ENCODE results near the gene ZNF175.

ZNF175 gene

GRCh38 chr19:51570962-51571575 is at the start of gene ZNF175:
TSS of gene ZNF175 (plus strand) at chr19:51571283. CDS start at chr19:51573330, 2,047 bp downstream.
- H3K4me3 ChIP-seq (ENCODE audit: low read depth in 1 of 2, low read length in 2 of 2): peak within 1 kb of the TSS; percentile 89 to 91
- peak within 1 kb of the TSS; percentile 39 for H3K9ac ChIP-seq (ENCODE audit: low read length)
- peaks cover 10% of the 10 kb centered on the region for H3K36me3 ChIP-seq (ENCODE audit: insufficient read depth, low read length)
- peak within 1 kb of the TSS; percentile 78 for H3K27ac ChIP-seq (ENCODE audit: low read depth, low read length)
- H3K9me3 ChIP-seq (ENCODE audit: low read length): no peaks in the 10 kb centered on the region
- H3K27me3 ChIP-seq (ENCODE audit: control insufficient read depth in 1 of 2, insufficient read depth in 2 of 2, low read length in 2 of 2): no peaks in the 10 kb centered on the region
- H3K4me1 ChIP-seq (ENCODE audit: insufficient read depth, low read length): peaks cover 20% of the 10 kb centered on the region

- Histone ChIP-seq H3K27ac (ENCODE audit: low read depth, low read length) (no peak overlapping the region), H3K9me3 (ENCODE audit: low read length) (no peaks in the 10 kb centered on the region), H3K36me3 (ENCODE audit: insufficient read depth, low read length) (no peaks in the 10 kb centered on the region), H3K27me3 (ENCODE audit: control insufficient read depth in 1 of 2, insufficient read depth in 2 of 2, low read length in 2 of 2) (no peaks in the 10 kb centered on the region), H3K9ac (ENCODE audit: low read length) (no peak overlapping the region), H3K4me1 (ENCODE audit: insufficient read depth, low read length) (no peaks in the 10 kb centered on the region), H3K4me3 (ENCODE audit: low read depth in 1 of 2, low read length in 2 of 2) (no peak overlapping the region)
These were observed 49.7 kb upstream of the ZNF175 start for GRCh38 chr19:51521357-51521756.

GRCh38 chr19:51521781-51522180 is 49.3 kb upstream of the ZNF175 start:
- Histone ChIP-seq H3K27ac (ENCODE audit: low read depth, low read length) (no peak overlapping the region), H3K36me3 (ENCODE audit: insufficient read depth, low read length) (no peaks in the 10 kb centered on the region), H3K27me3 (ENCODE audit: control insufficient read depth in 1 of 2, insufficient read depth in 2 of 2, low read length in 2 of 2) (no peaks in the 10 kb centered on the region), H3K4me1 (ENCODE audit: insufficient read depth, low read length) (no peaks in the 10 kb centered on the region), H3K9ac (ENCODE audit: low read length) (no peak overlapping the region), H3K9me3 (ENCODE audit: low read length) (no peaks in the 10 kb centered on the region), H3K4me3 (ENCODE audit: low read depth in 1 of 2, low read length in 2 of 2) (no peak overlapping the region)

- Histone ChIP-seq H3K9ac (ENCODE audit: low read length) (no peak overlapping the region), H3K4me1 (ENCODE audit: insufficient read depth, low read length) (no peaks in the 10 kb centered on the region), H3K36me3 (ENCODE audit: insufficient read depth, low read length) (no peaks in the 10 kb centered on the region), H3K4me3 (ENCODE audit: low read depth in 1 of 2, low read length in 2 of 2) (no peak overlapping the region), H3K9me3 (ENCODE audit: low read length) (no peaks in the 10 kb centered on the region), H3K27me3 (ENCODE audit: control insufficient read depth in 1 of 2, insufficient read depth in 2 of 2, low read length in 2 of 2) (peaks cover 0 to 3% of the 10 kb centered on the region in 2 donors), H3K27ac (ENCODE audit: low read depth, low read length) (no peak overlapping the region)
These were observed 46.3 kb upstream of the ZNF175 start for GRCh38 chr19:51524666-51525264.

GRCh38 chr19:51525651-51526050 is 45.4 kb upstream of the ZNF175 start:
- Histone ChIP-seq H3K27me3 (ENCODE audit: control insufficient read depth in 1 of 2, insufficient read depth in 2 of 2, low read length in 2 of 2) (peaks cover 0 to 3% of the 10 kb centered on the region in 2 donors), H3K36me3 (ENCODE audit: insufficient read depth, low read length) (no peaks in the 10 kb centered on the region), H3K9me3 (ENCODE audit: low read length) (no peaks in the 10 kb centered on the region), H3K4me3 (ENCODE audit: low read depth in 1 of 2, low read length in 2 of 2) (no peak overlapping the region), H3K4me1 (ENCODE audit: insufficient read depth, low read length) (no peaks in the 10 kb centered on the region), H3K9ac (ENCODE audit: low read length) (no peak overlapping the region), H3K27ac (ENCODE audit: low read depth, low read length) (no peak overlapping the region)

GRCh38 chr19:51529301-51529700 is 41.8 kb upstream of the ZNF175 start:
- no peak overlapping the region for H3K9ac ChIP-seq (ENCODE audit: low read length)
- peaks cover 0 to 3% of the 10 kb centered on the region in 2 donors for H3K27me3 ChIP-seq (ENCODE audit: control insufficient read depth in 1 of 2, insufficient read depth in 2 of 2, low read length in 2 of 2)
- no peak overlapping the region for H3K27ac ChIP-seq (ENCODE audit: low read depth, low read length)
- H3K9me3 ChIP-seq (ENCODE audit: low read length): no peaks in the 10 kb centered on the region
- no peak overlapping the region for H3K4me3 ChIP-seq (ENCODE audit: low read depth in 1 of 2, low read length in 2 of 2)
- no peaks in the 10 kb centered on the region for H3K4me1 ChIP-seq (ENCODE audit: insufficient read depth, low read length)
- no peaks in the 10 kb centered on the region for H3K36me3 ChIP-seq (ENCODE audit: insufficient read depth, low read length)

GRCh38 chr19:51530616-51531015 is 40.5 kb upstream of the ZNF175 start:
- H3K27ac ChIP-seq (ENCODE audit: low read depth, low read length): no peak overlapping the region
- no peaks in the 10 kb centered on the region for H3K9me3 ChIP-seq (ENCODE audit: low read length)
- no peaks in the 10 kb centered on the region for H3K36me3 ChIP-seq (ENCODE audit: insufficient read depth, low read length)
- no peak overlapping the region for H3K4me3 ChIP-seq (ENCODE audit: low read depth in 1 of 2, low read length in 2 of 2)
- H3K27me3 ChIP-seq (ENCODE audit: control insufficient read depth in 1 of 2, insufficient read depth in 2 of 2, low read length in 2 of 2): peaks cover 0 to 3% of the 10 kb centered on the region in 2 donors
- no peaks in the 10 kb centered on the region for H3K4me1 ChIP-seq (ENCODE audit: insufficient read depth, low read length)
- no peak overlapping the region for H3K9ac ChIP-seq (ENCODE audit: low read length)

GRCh38 chr19:51531349-51532315 is 39.5 kb upstream of the ZNF175 start, which contains the start of gene SIGLEC6:
TSS of gene SIGLEC6 (minus strand) at chr19:51531670. CDS start at chr19:51531648, 22 bp downstream.
- Histone ChIP-seq H3K4me3 (ENCODE audit: low read depth in 1 of 2, low read length in 2 of 2) (no peak within 1 kb of the TSS), H3K36me3 (ENCODE audit: insufficient read depth, low read length) (no peaks in the 10 kb centered on the region), H3K27me3 (ENCODE audit: control insufficient read depth in 1 of 2, insufficient read depth in 2 of 2, low read length in 2 of 2) (peaks cover 0 to 3% of the 10 kb centered on the region in 2 donors), H3K9me3 (ENCODE audit: low read length) (no peaks in the 10 kb centered on the region), H3K27ac (ENCODE audit: low read depth, low read length) (no peak within 1 kb of the TSS), H3K9ac (ENCODE audit: low read length) (no peak within 1 kb of the TSS), H3K4me1 (ENCODE audit: insufficient read depth, low read length) (no peaks in the 10 kb centered on the region)

GRCh38 chr19:51535535-51535934 is 35.5 kb upstream of the ZNF175 start:
- H3K36me3 ChIP-seq (ENCODE audit: insufficient read depth, low read length): no peaks in the 10 kb centered on the region
- no peaks in the 10 kb centered on the region for H3K9me3 ChIP-seq (ENCODE audit: low read length)
- no peak overlapping the region for H3K4me3 ChIP-seq (ENCODE audit: low read depth in 1 of 2, low read length in 2 of 2)
- no peak overlapping the region for H3K27ac ChIP-seq (ENCODE audit: low read depth, low read length)
- H3K9ac ChIP-seq (ENCODE audit: low read length): no peak overlapping the region
- no peaks in the 10 kb centered on the region for H3K4me1 ChIP-seq (ENCODE audit: insufficient read depth, low read length)
- H3K27me3 ChIP-seq (ENCODE audit: control insufficient read depth in 1 of 2, insufficient read depth in 2 of 2, low read length in 2 of 2): peaks cover 0 to 4% of the 10 kb centered on the region in 2 donors

- Histone ChIP-seq H3K36me3 (ENCODE audit: insufficient read depth, low read length) (no peaks in the 10 kb centered on the region), H3K9ac (ENCODE audit: low read length) (no peak overlapping the region), H3K27me3 (ENCODE audit: control insufficient read depth in 1 of 2, insufficient read depth in 2 of 2, low read length in 2 of 2) (peaks cover 0 to 4% of the 10 kb centered on the region in 2 donors), H3K4me3 (ENCODE audit: low read depth in 1 of 2, low read length in 2 of 2) (no peak overlapping the region), H3K9me3 (ENCODE audit: low read length) (no peaks in the 10 kb centered on the region), H3K4me1 (ENCODE audit: insufficient read depth, low read length) (no peaks in the 10 kb centered on the region), H3K27ac (ENCODE audit: low read depth, low read length) (no peak overlapping the region)
These were observed 31.2 kb upstream of the ZNF175 start for GRCh38 chr19:51539821-51540366.
